RCC 7860 (cell line): ENCODE data around the gene CADM2.
"Not testable (repeated sequence)": the region's sequence is repeated elsewhere in the genome, so short reads cannot be mapped to it uniquely, and the experiment has no call there.

Experiments
- DNase-seq: peaks from one replicate; pipeline ENCODE4 v3.0.0-alpha.2; 2015; ENCODE audit warnings: low spot score
- FAIRE-seq: peaks from 2 replicates; lab custom pipeline; 2012; peaks lifted over from hg19 to GRCh38; lab: Jason Lieb, UNC

CADM2 gene

DNA sequence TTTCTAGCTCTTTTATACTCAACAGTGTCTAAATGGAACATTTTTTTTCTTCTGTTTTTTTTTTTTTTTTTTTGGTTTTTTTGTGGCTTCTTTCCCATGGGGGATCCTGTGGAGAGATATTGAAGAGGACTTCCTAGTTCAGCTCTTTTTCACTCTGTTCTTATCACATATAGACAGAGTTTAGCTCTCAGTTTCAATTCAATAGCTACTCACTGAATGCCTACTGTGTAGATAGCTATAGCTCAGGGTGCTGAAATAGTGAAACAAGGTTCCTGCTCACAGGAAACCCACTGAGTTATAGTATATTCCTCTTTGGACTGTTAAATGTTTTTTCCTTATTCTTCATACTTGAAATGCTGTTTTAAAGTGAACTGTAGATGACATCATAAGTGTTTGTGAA, 918.8 kb downstream of the CADM2 start:
- FAIRE-seq (no peak), DNase-seq (no peak)

DNA sequence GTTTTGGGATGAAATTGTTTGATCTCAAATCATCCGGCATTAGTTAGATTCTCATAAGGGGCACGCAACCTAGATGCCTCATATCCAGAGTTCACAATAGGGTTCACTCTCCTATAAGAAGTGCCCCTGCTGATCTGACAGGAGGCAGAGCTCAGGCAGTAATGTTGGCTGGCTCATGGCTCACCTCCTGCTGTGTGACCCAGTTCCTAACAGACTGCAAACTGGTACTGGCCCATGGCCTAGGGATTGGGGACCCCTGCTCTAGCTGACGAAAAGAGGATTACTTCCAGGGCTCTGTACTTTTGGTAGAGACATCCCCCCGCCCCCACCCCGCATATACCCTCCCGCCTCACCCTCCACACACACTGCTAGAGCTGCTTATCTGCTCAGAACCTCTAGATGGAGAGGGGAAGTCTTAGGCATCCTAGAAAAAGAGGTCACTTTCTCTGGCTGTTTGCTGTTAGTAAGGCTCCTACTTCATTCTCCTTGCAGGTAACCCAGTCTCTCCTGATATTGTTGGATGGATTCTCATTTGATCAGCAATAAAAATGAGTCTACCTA, 923.1 kb downstream of the CADM2 start:
- DNase-seq (no peak), FAIRE-seq (no peak)

DNA sequence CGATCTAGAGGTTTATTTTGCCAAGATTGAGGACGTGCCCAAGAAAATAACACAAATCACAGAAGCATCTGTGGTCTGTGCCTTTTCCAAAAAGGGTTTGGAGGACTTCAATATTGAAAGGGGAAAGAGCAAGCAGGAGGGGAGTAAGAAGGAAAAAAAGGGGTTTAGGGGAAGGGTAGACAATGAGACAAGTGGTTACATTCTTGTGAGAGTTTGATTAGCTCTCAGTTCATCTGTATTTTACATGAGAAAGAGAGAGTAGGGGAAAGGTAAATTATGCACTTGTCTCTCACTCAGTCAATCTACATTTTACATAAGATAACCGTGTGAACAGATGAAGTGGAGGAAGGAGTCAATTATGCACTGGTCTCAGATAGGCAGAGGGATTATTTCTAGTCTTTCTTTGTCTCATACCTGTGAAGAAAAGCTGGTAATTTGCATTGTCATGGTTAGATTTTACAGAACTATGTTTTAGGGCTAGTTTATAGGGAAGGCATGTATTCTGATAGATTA, 931.3 kb downstream of the CADM2 start:
- DNase-seq (no peak), FAIRE-seq (no peak)

DNA sequence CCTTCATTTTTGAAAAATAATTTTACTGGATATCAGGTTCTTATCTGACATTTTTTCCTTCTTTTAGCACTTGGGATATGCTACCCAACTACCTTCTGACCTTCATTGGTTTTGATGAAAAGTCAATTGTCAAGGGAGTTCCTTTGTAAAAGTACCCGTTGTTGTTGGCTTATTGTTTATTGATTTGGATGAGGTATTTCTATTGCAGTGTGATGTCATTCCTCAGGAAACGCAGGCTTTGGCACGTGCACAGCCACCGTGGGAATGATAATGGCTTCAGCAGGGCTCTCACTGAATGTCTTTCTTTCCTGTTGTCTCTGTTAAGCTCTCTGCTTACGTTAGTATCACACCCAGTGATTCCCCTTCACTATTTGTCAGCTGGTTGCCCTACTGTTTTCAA, 944.6 kb downstream of the CADM2 start:
- DNase-seq (no peak), FAIRE-seq (no peak)

DNA sequence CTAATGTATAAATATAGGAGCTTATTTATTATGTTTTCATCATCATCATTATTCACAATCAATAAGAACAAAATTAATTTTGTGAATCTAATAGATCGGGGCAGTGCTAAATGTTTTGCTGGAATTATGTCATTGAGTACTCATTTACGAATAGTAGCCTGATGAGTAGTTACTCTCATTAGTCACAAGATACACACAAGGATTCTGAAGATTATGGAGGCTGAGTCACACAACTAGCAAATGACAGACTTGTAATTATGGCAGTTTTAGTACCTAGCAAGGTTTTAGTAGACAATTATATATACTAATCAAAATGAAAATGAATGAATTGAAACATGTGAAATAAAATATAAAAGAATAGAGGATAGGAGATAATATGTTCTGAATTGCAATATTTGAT, 954.2 kb downstream of the CADM2 start:
- FAIRE-seq, result peak; percentile 66
- peak; percentile 25 for DNase-seq

DNA sequence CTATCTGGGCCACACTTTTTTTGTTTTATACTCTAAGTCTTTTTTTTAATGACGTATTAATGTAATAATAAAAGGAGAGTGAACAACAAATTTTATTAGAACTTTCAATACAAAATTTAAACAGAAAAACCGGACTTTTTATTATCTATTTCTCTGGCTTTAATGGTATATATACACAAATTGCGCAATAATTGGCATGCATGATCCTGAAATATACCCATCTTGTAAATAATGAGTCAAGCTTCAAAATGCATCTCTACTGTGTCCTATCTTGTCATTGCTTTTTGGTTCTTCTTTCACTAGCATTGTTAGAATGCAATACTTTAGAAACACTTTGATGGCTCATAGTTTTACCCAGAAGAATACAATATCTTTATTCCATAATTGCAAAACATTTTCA, 963.6 kb downstream of the CADM2 start:
- DNase-seq, result no peak
- no peak for FAIRE-seq

DNA sequence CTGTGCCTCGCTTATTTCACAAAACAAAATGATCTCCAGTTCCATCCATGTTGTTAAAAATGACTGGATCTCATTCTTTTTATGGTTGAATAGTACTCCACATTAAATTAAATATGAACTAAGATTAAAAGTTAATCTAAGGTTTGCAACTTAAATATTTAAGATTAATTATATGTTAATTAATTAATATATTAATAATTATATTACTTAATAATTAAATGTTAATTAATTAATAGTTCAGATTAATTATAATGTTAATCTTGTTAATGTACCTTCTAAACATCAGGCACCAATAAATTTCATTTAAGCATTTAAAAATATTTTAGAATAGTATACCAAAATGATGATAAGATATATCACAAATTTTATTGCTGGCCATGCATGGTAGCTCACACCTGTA, 971.9 kb downstream of the CADM2 start:
- FAIRE-seq, result peak; percentile 53
- DNase-seq, result no peak

DNA sequence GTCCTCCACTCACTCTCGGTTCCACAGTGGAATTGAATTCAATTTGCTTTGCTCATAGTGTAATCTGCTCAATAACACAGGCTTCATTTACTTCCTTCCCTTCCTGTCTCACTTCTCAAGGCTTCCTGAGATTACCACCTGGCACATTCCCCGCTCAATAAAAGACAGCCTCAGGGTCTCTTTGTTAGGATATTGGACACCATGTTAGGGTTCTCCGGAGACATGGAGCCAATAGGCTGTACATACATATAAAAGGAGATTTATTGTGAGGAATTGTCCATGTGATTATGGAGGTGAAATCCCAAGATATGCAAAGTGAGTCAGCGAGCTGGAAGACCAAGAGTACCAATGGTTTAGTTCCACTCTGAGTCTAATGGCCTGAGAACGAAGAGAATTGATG, 974.5 kb downstream of the CADM2 start:
- FAIRE-seq, result no peak
- DNase-seq, result no peak

DNA sequence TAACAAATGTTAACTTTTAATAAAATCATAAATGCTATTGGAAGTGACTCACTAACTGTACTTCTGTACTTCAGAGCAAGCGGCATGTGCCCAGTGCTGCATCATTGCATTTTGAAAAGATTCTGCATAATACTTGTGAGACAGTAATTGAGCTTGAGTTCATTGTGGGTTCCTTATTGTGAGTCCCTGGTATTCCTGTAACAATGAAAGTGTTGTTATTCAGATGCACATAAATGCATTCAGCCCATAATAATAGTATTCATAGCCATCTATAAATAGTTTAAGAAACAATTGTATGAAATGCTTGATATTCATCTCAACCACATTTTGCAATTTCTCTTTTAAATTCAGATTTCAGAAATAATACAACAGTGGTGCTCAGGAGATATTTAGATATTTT, 976.4 kb downstream of the CADM2 start:
- DNase-seq, result no peak
- no peak for FAIRE-seq

DNA sequence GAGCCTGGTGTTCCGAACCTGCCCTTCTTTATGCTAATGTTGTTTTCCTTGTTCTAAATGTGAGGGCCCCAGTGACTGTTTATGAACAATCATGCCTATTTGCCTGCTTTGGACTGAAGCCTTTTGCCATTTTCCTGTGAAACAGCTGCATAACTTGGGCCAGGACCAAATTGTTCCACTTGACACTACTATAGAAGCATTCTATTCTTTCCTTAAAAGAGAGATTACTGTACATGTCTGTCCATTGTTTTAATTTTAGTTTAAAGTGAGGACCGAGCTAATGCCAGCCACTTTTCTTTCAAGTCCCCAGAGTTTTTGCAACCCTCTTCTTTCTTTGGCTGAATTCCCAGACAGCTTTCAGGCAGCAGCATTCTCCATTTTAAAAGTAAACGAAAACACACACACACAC, 980.3 kb downstream of the CADM2 start:
- DNase-seq, result no peak
- no peak for FAIRE-seq

DNA sequence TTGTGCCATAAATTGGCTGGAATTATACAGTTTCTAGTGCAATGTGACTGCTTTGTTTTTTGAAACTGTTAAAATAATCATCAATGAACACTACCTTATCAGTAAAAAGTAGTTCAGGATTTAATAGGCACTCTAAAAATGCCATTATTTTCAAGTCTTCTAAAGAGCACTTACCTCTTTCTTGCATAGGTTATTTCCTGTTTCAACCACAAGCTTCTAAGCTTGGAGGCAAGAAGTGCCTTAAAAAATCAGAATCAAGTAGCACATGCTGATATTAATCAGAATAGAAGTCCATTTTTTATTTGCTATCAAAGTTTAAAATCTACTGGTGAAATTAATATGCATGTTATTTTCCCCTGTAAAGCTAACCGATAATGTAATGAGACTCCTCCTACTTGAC, 991.6 kb downstream of the CADM2 start:
- DNase-seq, result no peak
- FAIRE-seq, result no peak

DNA sequence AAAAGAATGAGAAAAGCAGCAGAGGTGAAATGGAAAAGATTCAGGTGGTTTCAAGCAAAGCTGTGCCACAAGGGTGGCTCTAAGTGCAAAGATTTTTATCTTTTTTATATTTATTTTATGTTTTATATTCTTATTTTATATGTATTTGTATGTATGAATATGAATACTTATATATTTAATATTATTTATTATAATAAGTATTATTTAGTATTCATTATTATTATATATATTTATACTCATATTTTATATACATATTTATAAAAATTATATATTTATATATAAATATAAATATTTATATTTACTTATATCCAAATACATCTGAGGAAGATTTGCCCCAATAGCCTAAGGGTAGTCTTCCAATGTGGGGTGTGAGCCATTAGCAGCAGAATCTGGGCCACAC, 1002.0 kb downstream of the CADM2 start:
- FAIRE-seq, result peak; percentile 69
- DNase-seq, result no peak

DNA sequence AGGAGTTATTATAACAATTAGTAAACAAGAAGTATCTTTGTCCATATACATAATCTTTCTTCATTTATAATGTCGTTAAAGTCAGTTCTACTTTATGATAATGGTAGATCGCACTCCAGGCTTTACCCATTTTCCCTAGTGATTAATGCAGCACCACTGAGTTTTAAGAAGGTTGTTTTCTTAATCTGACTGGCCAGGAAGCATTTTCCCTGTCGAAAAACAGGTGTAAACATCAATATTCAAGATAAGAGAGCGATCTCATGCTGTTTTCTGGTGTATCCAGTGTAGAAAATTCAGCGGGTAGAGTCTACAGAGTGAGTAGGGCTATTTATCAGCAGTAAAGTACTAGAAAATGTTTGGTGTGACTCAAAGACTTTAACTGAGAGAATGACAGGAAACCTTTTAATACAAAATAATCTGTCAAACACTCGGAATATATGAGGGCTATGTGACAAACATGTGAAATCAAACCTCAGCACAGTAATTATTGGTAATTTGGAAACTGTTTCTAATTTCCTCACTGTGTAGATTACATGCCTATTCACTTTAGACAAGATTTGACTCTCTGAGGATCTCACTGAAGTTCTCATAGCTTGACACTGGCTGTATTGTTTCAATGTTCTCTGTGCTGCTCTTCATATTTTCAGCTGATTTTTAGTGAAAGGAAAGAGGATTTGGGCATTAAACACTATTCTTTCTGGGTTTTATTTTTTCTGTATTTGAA, 1019.0 kb downstream of the CADM2 start:
- FAIRE-seq, result no peak
- DNase-seq, result no peak

DNA sequence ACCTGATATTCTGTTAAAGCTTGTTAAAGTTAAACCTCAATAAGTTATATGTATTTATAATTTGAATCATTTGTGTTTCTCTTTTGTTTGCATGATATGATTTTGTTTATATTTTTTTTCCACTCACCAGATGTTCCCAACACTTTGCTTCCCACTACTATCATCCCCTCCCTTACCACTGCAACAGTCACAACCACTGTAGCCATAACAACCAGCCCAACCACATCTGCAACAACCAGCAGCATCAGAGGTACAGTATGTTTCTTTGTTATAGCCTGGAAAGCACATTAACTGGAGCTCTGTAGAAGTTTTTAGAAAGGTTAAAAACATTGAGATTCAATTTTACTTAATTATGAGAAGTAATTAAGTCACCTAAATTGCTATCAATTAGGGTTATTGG, 1020.2 kb downstream of the CADM2 start:
- no peak for DNase-seq
- FAIRE-seq, result no peak

DNA sequence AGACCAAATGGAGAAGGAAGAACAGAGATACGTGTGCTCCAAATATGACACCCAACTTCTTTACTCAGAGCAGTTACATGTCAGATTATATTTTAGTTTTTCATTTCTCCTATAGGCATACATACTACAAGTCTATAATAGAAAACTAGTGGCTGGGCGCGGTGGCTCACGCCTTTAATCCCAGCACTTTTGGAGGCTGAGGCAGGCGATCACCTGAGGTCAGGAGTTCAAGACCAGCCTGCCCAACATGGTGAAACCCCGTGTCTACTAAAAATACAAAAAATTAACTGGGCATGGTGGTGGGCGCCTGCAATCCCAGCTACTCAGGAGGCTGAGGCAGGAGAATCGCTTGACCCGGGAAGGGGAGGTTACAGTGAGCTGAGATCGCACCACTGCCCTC, 1030.8 kb downstream of the CADM2 start:
- DNase-seq, FAIRE-seq: not testable (repeated sequence)

DNA sequence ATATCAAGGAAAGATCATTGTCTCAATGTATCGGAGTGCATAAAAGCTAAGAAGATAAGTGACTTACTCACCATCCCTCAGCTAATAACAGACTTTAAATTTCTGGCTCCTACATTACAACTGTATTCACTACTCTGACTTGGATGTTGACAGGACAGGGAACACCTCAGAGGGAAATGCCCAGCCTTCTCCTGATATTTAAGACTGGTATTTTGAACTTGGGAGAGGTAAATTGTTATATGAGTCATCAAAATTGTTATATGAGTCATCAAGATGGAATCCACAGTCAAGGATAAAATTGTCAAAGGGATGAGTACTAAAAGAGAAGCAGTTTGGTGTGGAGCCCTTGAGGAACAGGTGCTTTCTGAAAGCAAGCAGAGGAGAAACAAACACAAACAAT, 1070.8 kb downstream of the CADM2 start:
- FAIRE-seq, result no peak

DNA sequence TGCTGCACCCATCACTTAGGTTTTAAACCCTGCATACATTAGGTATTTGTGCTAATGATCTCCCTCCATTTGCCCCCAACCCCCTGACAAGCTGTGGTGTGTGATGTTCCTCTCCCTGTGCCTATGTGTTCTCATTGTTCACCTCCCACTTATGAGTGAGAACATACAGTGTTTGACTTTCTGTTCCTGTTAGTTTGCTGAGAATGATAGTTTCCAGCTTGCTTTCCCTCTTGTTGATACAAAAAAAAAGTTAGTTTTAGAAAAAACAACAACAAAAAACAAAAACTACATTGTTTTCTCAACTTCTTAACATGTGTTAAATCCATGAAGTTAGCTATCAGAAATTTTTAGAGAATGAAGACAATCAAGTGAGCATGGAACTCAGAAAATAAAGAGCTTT, 1079.1 kb downstream of the CADM2 start:
- no peak for DNase-seq
- no peak for FAIRE-seq

More for the DNA sequence above, 1070.8 kb downstream of the CADM2 start:
- peak; percentile 22 for DNase-seq

DNA sequence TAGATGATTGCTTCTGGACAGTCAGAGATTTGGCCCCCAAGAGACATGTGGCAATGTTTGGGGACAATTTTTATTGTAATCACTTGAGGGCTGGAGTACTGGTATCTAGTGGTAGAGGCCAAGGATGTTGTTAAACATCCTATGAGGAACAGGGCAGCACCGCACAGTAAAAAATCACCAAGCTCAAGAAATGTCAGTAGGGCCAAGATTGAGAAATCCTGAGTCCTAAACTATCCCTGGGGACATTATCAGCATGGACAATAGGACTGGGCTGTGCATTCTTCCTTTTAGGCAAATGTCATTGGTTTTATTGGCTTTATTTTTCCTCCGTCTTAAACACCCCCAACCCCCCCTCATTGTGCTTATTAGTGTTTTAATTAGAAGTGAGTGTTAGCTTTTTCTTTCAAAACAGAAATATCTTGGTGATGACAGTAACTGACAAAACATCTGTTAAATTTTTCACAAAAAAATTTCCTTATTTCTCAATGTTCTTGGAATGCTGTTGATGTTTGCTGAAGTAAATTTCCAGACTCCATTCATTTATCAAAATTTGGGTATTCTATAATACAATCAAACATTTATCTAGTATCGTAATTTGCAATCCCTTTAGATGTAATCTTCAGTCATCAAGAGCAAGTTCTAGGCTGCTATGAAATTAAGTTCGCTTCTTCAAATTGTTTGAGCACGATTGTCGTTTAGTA, 1087.8 kb downstream of the CADM2 start:
- FAIRE-seq, result no peak
- no peak for DNase-seq

DNA sequence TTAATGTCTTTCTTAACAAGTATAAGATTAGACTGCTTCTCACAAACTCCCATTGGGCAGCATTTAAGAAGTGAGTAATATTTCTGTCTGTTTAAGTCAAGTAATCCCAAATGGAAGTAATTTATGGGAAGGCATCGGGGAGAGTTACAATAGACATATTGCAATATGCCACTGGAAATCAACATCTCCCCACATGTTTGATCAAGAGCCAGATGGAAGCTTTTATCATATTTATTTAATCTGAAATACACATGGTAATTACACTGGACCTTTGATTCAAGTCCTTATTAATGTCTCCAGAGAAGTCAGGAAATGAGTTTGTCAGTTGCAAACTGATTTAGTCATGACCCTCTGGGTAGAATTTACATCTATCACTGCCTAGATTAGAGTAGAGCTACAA, 1088.4 kb downstream of the CADM2 start:
- DNase-seq, result no peak

DNA sequence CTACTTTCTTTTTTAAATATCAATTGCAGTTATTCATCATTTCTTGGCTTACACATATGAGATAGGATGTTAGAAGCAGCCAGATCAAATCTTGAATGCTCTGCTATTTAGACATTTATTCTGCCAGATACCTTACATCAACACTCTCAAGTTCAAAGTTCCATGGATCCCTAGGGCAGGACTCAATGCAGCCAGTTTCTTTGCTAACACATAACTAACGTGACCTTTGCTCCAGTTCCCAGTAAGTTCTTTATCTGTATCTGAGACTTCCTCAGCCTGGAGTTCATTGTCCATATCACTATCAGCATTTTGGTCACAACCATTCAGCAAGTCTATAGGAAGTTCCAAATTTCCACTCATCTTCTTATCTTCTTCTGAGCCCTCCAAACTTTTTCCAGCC, 1092.3 kb downstream of the CADM2 start:
- DNase-seq, result no peak
- FAIRE-seq, result no peak

More for the DNA sequence above, 1088.4 kb downstream of the CADM2 start:
- FAIRE-seq, result no peak

DNA sequence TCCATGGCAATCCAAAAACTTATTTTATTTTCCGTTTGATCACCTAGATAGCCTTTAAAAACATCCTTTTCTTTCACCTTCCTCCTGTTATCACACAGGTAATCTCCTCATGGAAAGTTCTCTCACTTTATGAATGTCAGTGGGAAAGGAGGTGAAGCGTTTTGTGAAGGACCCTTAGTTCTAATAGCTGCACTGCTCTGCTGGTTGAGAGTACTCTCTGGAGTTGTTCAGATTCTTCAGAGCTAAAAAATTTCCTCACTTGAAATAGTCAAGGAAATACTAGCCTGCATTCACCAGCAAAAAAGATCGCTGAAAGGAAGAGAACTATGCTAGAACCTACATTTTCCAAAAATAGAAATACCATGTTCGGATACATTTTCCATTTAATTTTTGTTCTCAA, 1097.2 kb downstream of the CADM2 start:
- DNase-seq, result no peak
- no peak for FAIRE-seq

DNA sequence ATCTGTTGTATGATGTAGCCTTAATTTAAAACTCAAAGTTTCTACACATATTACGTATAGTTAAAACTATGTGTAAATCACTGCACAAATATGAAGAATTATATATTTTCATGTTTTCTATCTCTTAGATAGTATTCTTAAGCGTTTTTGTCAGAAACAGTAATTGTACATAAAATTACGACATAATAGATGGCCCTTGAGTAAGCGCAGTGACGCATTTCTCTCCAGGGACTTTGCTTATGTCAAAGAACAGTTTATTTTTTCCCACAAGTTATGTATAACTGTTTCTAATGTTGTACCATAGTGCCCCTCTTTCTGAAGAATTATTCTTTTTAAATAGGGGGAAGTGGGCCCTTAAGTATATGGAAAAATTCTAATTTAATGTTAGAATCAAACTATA, 1098.2 kb downstream of the CADM2 start:
- no peak for DNase-seq
- no peak for FAIRE-seq
